ENCODE data around the gene MCC.

- TF ChIP-seq CTCF (IDR thresholded peaks at IDR 0.05) (no peak), POLR2A (IDR thresholded peaks at IDR 0.05) (no peak)
Observed at GRCh38 chr5:113447498-113448050, 40.7 kb downstream of the MCC start.

Measured in thyroid gland (tissue), 4 donors.